Ascending aorta (tissue), 2 donors: ENCODE results near the gene COX10. TPM values are rescaled to one million over a fixed set of nuclear protein-coding genes. Genes with fewer than 3 reads are reported as not detected.
"Not testable (repeated sequence)": the region's sequence is repeated elsewhere in the genome, so short reads cannot be mapped to it uniquely, and the experiment has no call there.

Experiments
- DNase-seq, 2 donors: peaks; one replicate each; pipeline ENCODE4 v3.0.0-alpha.2; 2019; ENCODE audit warnings: low spot score in 2 of 2
- H3K27ac ChIP-seq, 2 donors: fragments of 200-600 bp; sonication (generic); one replicate each; pipeline ENCODE4 v1.5.1; 2016 to 2017; ENCODE audit warnings: mild to moderate bottlenecking in 1 of 2
- H3K27me3 ChIP-seq: fragments of 200-600 bp; sonication (generic); one replicate; pipeline ENCODE4 v1.5.1; 2017
- H3K36me3 ChIP-seq, 2 donors: fragments of 200-600 bp; sonication (generic); one replicate each; pipeline ENCODE4 v1.5.1; 2016
- H3K4me1 ChIP-seq, 2 donors: fragments of 200-600 bp; sonication (generic); one replicate each; pipeline ENCODE4 v1.5.1; 2016 to 2017; ENCODE audit warnings: mild to moderate bottlenecking in 1 of 2
- H3K4me3 ChIP-seq, 2 donors: fragments of 200-600 bp; sonication (generic); one replicate each; pipeline ENCODE4 v1.5.1; 2016 to 2017; ENCODE audit warnings: mild to moderate bottlenecking in 1 of 2
- H3K9me3 ChIP-seq, 2 donors: fragments of 200-600 bp; sonication (generic); one replicate each; pipeline ENCODE4 v1.5.1; 2016
- CTCF ChIP-seq, 3 experiments: fragments of 200-600 bp in 2 of 3; fragments of 450-650 bp in 1 of 3; sonication (generic) in 2 of 3; IDR thresholded peaks; one replicate each; pipeline ENCODE4 v1.5.1; 2016 to 2019; ENCODE audit warnings: antibody characterized with exemption in 3 of 3, mild to moderate bottlenecking in 1 of 3, moderate library complexity in 1 of 3
- intact Hi-C: fragments of 100-400 bp; cut with DNase I; formaldehyde crosslinking; loops from one replicate; pipeline ENCODE4 v1.15.1; 2023
- total RNA-seq: library from RNA; depleted of rRNA; stranded (reverse); fragments of >200 nt; gene quantifications from one replicate; pipeline ENCODE4 v1.1.0, GENCODE V29; 2016

Gene COX10
- total RNA-seq, result 6.4 TPM

GRCh38 chr17:14069251-14070021, at the start of gene COX10:
COX10 (plus strand) TSS chr17:14069504; CDS start chr17:14069606, 102 bp downstream.
- peak within 1 kb of the TSS; percentile 55 to 71 for H3K27ac ChIP-seq
- peaks cover 0 to 15% of the 10 kb centered on the region in 2 donors for H3K4me1 ChIP-seq
- H3K4me3 ChIP-seq, result peak within 1 kb of the TSS; percentile 90 to 92
- TF ChIP-seq CTCF (IDR thresholded peaks at IDR 0.05), result no peak
- H3K9me3 ChIP-seq, result no peaks in the 10 kb centered on the region
- H3K36me3 ChIP-seq, result peaks cover 0 to 3% of the 10 kb centered on the region in 2 donors
- H3K27me3 ChIP-seq, result no peaks in the 10 kb centered on the region
- intact Hi-C loops, result loop anchor here (10.0 kb wide), 4 partner anchors 55 to 1055 kb away; partner anchors contain the start of genes ELAC2 and HS3ST3B1
- peak; percentile 41 to 90 for DNase-seq

GRCh38 chr17:14021651-14022294, 47.5 kb upstream of the COX10 start:
- DNase-seq, H3K9me3 ChIP-seq, intact Hi-C loops, H3K4me1 ChIP-seq, H3K36me3 ChIP-seq, H3K27me3 ChIP-seq, H3K4me3 ChIP-seq, H3K27ac ChIP-seq: not testable (repeated sequence)

- H3K4me1 ChIP-seq, H3K27ac ChIP-seq, H3K27me3 ChIP-seq, H3K4me3 ChIP-seq, intact Hi-C loops, DNase-seq, H3K9me3 ChIP-seq: not testable (repeated sequence)
- H3K36me3 ChIP-seq, result peaks cover 0 to 11% of the 10 kb centered on the region in 2 donors
These were observed 39.5 kb upstream of the COX10 start for GRCh38 chr17:14029755-14030154.

- intact Hi-C loops, result no loop called here
- no peak overlapping the region for H3K4me3 ChIP-seq
- DNase-seq, result no peak
- no peaks in the 10 kb centered on the region for H3K27me3 ChIP-seq
- no peak overlapping the region for H3K27ac ChIP-seq
- H3K9me3 ChIP-seq, result no peaks in the 10 kb centered on the region
- no peaks in the 10 kb centered on the region for H3K4me1 ChIP-seq
- no peak for TF ChIP-seq CTCF (IDR thresholded peaks at IDR 0.05)
- peaks cover 0 to 11% of the 10 kb centered on the region in 2 donors for H3K36me3 ChIP-seq
These were observed 37.1 kb upstream of the COX10 start for GRCh38 chr17:14032234-14032633.

- no peaks in the 10 kb centered on the region for H3K4me1 ChIP-seq
- no peak for DNase-seq
- no peak overlapping the region for H3K27ac ChIP-seq
- no peaks in the 10 kb centered on the region for H3K9me3 ChIP-seq
- H3K27me3 ChIP-seq, result no peaks in the 10 kb centered on the region
- no peak overlapping the region for H3K4me3 ChIP-seq
- no peak for TF ChIP-seq CTCF (IDR thresholded peaks at IDR 0.05)
- H3K36me3 ChIP-seq, result peaks cover 0 to 11% of the 10 kb centered on the region in 2 donors
- intact Hi-C loops, result no loop called here
These were observed 36.1 kb upstream of the COX10 start for GRCh38 chr17:14033166-14033565.

- Histone ChIP-seq H3K36me3 (peaks cover 0 to 15% of the 10 kb centered on the region in 2 donors), H3K4me3 (no peak overlapping the region), H3K27me3 (no peaks in the 10 kb centered on the region), H3K4me1 (no peaks in the 10 kb centered on the region), H3K27ac (no peak overlapping the region), H3K9me3 (no peaks in the 10 kb centered on the region)
- TF ChIP-seq CTCF (IDR thresholded peaks at IDR 0.05), result no peak
- intact Hi-C loops, result no loop called here
- no peak for DNase-seq
These were observed 31.9 kb upstream of the COX10 start for GRCh38 chr17:14037453-14037852.
